GM12872 (cell line): ENCODE measurements around the gene TCF3.

Experiments
- CTCF ChIP-seq: IDR thresholded peaks from 3 replicates; pipeline ENCODE4 v1.5.1; 2011; ENCODE audit warnings: low read depth, mild to moderate bottlenecking, low read length, moderate library complexity; ENCODE audit not compliant: insufficient read depth

Gene TCF3

GRCh38 chr19:1612114-1613086 is 40.0 kb downstream of the TCF3 start:
- TF ChIP-seq CTCF: no peak

- TF ChIP-seq CTCF: no peak
Observed at GRCh38 chr19:1611353-1611752, 41.1 kb downstream of the TCF3 start.

GRCh38 chr19:1610579-1610978 is 41.8 kb downstream of the TCF3 start:
- TF ChIP-seq CTCF: no peak

GRCh38 chr19:1609680-1610474 is 42.5 kb downstream of the TCF3 start:
- TF ChIP-seq CTCF: no peak

- no peak for TF ChIP-seq CTCF
Observed at GRCh38 chr19:1609103-1609396, 43.4 kb downstream of the TCF3 start.

GRCh38 chr19:1608359-1609102 is 43.9 kb downstream of the TCF3 start:
- TF ChIP-seq CTCF: no peak

- TF ChIP-seq CTCF: no peak
Observed at GRCh38 chr19:1606138-1606651, 46.2 kb downstream of the TCF3 start.
